HG02840 (cell line): ENCODE measurements around the gene PACRG.

Source experiments
- ATAC-seq: cut with Tn5 transposase; IDR thresholded peaks from one replicate; pipeline ENCODE4 v1.9.1; 2021; ENCODE audit warnings: mild to moderate bottlenecking, moderate library complexity, moderate number of reproducible peaks; ENCODE audit not compliant: unreplicated experiment, low FRiP score

Gene PACRG

GRCh38 chr6:163226181-163226835, 498.5 kb downstream of the PACRG start:
- ATAC-seq, result no peak

DNA sequence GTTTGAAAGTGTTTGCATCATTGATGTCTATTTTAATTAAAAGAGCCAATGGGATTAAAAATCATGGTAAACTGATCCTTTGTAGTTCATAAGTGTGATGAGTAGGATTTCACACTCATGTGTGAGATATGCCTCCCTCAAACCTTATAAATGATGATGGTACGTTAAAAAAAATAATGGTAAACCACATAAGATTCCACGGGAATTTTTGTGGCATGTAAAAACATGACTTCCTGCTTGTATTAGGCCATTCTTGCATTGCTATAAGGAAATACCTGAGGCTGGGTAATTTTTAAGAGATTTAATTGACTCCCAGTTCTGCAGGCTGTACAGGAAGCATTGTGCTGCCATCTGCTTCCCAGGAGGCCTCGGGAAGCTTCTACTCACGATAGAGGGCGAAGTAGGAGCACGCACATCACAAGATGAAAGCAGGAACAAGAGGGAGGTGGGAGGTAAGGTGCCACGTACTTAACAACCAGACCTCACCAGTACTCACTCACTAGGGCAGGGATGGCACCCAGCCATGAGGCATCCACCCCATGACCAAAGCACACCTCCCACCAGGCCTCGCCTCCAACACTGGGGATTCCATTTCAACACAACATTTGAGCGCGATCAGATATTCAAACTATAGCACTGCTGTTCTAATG, 499.2 kb downstream of the PACRG start:
- ATAC-seq, result no peak

DNA sequence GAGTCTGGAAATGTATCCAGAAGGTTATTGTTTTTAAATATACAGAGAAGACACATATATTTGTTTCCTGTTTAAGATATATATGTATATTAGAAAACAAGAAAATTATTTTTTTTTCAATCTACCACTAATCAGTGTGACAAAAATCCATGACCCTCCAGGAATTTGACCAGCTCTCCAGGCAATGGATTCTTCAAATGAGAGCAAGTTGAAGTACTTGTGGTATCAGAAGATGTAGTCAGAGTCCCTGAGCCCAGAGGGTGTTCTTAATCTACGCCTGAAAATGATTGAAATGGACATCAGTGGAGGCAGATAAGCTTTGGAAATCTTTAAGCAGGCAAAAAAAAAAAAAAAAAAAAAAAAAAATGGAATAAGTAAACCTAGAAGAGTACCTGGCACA, 500.3 kb downstream of the PACRG start:
- no peak for ATAC-seq

DNA sequence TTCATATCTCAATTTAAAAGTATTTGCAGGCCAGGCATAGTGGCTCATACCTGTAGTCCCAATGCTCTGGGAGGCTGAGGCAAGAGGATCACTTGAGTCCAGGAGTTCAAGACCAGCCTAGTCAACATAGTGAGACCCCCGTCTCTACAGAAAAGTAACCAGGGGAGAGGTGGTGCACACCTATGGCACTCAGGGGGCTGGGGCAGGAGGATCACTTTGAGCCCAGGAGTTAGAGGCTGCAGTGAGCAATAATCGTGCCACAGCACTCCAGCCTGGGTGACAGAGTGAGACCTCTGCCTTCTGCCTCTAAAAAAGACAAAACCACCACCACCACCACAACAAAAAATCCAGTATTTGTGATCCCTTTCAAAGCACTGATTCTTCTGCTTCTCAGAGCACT, 501.3 kb downstream of the PACRG start:
- no peak for ATAC-seq

- ATAC-seq, result no peak
Measured at GRCh38 chr6:163230901-163231300, 503.1 kb downstream of the PACRG start.

DNA sequence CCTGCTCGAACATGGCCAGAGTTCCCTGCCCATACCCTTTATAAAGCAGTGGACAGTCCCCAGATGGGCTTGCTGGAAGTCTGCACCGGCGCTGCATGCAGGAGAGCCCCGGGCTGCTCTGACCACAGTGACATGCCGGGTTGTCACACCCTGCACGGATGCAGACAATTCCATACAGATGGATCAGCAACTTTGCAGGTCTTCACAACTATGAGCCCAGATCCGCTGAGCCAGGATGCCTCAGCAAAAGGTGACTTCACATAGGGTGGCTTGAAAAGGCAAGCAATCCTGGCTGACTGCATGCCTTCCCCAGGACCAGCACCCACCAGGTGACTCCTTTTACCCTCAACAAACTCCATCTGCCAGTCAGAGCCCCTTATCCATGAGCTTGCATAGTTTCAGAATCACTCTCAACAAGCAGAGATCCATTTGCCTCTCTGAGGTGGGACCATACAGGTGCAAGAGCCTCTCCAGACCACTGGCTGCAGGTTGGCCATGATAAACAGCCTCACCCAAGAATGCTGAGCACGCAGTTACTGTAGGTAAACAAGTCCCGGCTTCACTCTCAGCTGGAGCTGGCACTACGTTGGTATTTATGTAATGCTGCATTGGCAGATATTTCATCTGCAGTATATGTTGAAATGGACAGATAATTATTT, 503.7 kb downstream of the PACRG start:
- ATAC-seq, result no peak

DNA sequence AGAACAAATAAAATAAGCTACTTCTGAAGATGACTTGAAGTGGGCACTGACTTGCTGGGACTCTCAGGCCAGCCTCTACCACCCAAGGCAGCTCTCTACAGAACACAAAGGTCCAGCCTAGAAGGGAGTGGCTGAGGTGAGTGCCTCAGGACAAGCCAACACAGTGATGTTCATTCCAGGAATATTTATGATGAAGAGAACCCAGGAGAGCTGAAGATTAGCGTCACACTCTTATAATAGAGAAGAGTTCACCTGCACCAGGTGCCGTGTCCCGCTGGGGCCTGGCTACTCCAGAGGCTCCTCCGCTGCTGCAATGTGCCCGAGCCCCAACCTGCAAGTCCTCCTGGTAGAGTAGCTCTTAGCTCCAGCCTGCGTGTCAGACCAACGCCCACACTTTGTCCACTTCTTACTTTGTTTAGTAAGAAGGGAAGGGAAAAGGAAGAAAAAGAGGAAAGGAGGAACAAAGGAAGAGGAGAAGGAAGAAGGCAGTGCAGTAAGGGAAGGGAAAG, 504.3 kb downstream of the PACRG start:
- ATAC-seq, result no peak

DNA sequence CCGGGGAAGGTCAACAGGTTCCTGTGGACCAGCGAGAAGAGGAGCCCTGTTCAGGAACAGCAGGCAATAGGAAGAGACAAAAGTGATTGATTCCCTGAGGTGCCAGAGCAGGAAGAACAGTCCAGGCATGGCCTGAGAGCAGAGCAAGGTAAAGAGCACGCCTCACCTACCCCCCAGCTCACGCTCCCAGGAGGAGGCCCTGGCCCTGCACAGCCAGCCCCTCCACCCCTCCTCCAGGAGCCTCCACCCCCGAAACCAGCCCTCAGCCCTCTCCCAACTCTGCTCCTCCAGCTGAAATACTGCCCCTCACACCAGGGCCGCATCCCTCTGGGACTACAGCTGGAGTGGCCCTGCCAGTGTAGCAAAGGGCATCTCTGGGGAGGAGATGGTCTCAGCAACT, 504.9 kb downstream of the PACRG start:
- no peak for ATAC-seq

- no peak for ATAC-seq
Measured at GRCh38 chr6:163237110-163237509, 509.3 kb downstream of the PACRG start.

DNA sequence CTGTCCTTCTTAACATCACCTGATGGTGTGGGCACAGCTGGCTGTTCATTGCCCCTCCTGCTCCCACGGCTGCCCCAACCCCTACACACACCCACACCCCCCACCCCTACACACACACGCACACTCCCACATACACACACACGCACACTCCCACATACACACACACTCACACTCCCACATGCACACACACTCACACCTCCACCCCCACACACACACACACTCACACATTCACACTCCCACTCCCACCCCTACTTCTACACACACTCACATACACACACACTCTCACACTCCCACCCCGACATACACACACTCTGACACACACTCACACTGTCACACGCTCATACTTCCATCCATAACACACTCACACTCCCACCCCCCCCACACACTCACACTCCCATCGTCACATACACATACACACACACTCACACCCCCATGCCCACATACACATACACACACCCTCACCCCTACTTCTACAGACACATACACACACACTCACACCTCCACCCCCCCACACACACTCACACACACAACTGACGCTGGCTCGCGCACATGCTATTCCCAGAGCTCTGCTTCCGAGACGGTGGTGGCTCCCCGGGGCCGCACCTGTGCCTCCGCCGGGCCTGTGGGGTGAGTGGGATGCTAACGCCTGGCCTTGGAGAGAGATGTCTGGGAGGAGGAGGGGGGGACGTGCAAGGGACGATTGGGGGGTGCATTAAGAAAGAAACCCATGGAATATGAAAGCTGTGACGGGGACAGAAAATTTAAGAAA, 512.0 kb downstream of the PACRG start:
- ATAC-seq, result no peak

DNA sequence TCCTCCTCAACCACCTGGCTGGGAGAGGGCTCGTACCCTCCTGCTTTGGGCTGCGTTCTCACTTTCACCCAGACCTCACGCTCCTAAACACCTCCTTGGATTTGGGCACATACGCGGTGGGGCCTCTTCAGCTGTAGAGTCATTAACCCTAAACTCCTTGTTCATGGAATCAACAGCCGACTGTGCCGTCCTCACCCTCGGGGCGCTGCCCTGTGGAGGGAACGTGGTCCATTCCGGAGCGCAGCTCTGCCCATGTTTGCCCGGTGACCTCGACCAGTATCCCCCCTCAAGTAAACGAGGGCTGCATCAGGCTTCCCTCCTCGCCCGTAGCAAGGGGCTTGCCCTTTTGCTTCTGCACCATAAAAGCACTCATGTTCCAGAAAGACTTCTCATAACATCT, 512.8 kb downstream of the PACRG start:
- ATAC-seq, result no peak

- no peak for ATAC-seq
Measured at GRCh38 chr6:163241683-163242082, 513.9 kb downstream of the PACRG start.

DNA sequence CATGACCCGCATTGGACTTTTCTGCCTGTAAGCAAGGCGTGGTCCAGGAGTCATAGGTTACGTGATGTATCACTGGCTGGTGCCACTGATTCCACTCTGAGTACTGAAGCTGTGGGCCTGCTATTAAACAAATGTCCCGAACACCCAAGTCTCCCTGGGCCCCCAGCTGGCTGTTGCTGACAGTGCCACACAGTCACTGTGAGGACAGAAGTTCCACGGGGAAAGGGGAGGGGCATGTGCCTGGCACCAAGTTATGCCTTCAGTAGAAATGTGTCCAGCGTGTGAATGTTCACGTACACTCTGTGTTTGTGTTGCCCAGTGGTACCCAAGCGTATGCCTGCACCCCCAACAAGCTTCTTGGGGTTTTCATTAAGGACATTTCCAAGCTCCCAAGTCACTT, 515.3 kb downstream of the PACRG start:
- no peak for ATAC-seq

- ATAC-seq, result no peak
Measured at GRCh38 chr6:163243692-163244589, 516.2 kb downstream of the PACRG start.

DNA sequence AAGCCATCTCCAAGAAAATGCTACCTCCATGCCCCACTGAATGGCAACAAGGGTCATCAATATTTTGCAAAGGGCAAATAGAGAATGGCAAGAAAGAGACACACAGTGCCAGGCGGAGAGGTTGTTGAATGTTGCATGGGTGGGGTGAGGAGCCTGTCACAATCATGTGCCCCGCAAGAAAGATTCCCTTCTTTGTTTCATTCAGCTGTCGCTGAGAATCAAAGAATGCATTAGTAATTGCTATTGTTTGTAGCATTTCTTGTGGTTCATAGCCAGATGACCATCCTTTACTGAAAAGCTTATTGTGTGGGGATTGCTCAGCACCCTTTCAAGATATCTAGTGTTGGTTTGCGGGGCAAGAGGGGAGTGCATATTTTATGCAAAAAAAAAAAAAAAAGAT, 520.3 kb downstream of the PACRG start:
- ATAC-seq, result no peak

DNA sequence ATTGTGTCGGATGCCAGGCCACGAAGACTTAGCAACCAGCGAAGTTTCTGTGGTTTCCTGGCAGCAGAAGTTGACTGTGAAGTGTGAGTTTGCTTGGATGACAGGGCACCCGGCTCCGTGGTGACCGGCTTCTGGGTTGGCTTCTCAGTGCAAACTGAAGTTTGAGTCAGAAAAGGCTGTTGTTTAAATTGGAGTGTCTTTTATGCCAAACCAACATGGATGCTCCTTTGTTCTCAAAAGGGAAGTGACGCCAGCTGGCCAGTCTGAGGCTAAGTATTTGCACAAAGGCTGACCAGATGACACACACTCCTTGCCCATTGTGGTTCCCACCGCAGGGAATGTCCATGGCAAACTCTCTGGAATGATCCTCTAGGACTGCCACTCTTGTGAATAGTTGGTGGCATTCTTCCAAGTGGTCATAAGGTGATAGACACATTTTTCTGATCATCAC, 521.9 kb downstream of the PACRG start:
- ATAC-seq, result no peak

DNA sequence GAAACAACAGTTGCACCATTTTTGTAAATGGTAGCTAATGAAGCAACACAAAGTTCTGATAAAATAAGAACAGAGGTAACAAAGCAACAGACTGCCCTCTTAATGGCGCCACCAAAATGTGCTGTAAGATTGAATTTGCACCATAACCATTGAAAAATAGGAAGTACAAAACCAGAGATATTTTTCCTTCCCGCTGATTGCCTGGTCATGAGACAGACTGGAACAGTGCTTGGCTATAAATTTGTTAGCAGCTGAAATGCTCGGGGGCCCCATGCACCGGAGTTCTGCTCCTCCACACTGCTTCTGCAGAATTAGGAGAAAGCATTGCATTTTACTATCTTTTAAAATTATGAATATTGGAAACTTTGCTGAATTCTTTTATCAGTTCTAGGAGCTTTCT, 522.3 kb downstream of the PACRG start:
- ATAC-seq, result no peak

GRCh38 chr6:163252061-163252591, 524.4 kb downstream of the PACRG start:
- ATAC-seq, result no peak

DNA sequence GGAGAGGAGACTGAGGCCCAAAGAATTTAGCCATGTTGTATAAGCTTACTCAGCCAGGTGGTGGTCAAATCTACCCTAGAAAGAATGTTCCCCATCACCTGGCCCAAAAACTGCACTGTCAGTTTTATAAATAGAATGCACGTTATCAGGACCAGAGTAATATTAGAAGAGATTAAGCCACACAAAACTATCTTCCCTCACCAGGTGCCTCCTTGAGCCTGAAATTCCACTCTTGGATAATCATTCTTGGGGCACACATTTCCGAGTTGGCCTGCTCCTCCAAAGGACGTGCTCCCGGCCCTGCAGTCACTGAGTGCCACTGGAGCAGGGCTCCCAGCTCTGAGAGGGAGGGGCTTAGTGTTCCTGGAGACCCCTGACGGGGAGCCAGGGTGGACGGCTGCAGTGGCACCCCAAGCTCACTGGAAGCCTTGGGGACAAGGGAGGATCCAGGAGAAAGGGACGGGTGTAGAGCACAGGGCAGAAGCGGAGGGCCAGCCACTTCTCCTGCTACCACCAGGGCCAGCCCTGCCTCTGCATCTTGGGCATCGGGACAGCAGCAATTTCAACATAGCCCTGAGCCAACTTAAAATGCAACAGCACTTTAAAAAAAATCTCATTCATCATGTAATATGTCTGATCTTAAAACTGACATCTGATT, 525.9 kb downstream of the PACRG start:
- no peak for ATAC-seq
